UCSD-AML1 (cell line): ENCODE data around the gene SEPTIN2.
"Not testable (repeated sequence)": the region's sequence is repeated elsewhere in the genome, so short reads cannot be mapped to it uniquely, and the experiment has no call there.

ENCODE experiments used
- DNase-seq: peaks from one replicate; lab custom pipeline; 2025; ENCODE audit not compliant: unreplicated experiment; lab: John Stamatoyannopoulos, UW

Gene SEPTIN2

GRCh38 chr2:241286348-241287090 lies 29.2 kb upstream of the SEPTIN2 start:
- DNase-seq: no peak

- no peak for DNase-seq
These were observed 27.3 kb upstream of the SEPTIN2 start for GRCh38 chr2:241288324-241288888.

- no peak for DNase-seq
These were observed 26.7 kb upstream of the SEPTIN2 start for GRCh38 chr2:241289053-241289452.

DNA sequence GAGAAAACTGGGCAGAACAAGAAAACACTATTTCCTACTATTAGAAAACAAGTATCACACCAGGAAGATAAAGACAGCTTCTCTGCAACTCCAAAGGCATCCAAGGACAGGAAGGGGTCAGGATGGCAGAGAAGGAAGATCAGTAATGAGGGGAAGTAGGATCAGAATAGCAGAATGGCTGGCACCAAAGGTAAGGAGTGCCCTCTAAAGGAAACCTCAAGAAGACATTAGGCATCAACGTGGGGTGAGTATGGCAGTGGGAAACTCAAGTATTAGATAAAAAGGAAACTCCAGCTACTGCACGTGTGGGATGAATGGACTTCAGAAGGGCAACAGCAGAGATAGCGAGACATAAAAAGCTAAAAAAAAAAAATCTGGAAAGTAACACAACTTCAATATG lies 26.1 kb upstream of the SEPTIN2 start:
- DNase-seq: no peak

DNA sequence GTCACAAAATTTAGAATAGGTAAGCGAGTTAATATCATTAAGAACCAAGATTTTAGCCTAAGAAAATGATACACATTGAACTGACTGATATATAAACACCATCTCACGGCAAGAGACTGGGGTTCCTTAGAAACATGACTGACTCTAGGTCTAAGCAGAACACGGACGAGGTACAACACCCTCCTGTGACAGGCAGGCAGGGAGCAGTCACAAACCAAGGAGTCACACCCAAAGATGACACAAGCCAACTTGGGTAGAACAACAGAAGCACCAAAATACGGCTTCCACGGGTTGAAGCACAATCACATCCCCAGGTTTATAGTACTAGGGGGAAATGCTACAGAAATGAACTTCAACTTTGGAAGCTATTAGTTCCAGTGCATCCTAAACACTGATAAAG lies 24.6 kb upstream of the SEPTIN2 start:
- no peak for DNase-seq

DNA sequence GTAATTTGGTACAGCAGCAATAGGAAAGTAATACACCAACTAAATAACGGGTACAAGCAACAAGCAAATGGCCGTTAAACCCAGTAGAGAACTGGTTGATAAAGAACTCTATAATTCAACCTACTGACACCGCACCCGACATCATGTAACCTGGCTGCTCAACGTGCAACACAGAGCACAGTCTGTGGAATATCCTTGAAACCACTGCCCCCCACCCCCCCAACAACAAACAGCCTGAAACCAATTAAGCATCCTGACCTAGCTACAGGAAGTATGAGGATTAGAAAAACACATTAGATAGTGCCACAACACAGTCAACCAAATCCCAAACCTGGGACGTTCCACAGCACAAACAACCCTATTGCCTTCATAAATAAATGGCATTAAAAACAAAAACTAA lies 23.7 kb upstream of the SEPTIN2 start:
- no peak for DNase-seq

DNA sequence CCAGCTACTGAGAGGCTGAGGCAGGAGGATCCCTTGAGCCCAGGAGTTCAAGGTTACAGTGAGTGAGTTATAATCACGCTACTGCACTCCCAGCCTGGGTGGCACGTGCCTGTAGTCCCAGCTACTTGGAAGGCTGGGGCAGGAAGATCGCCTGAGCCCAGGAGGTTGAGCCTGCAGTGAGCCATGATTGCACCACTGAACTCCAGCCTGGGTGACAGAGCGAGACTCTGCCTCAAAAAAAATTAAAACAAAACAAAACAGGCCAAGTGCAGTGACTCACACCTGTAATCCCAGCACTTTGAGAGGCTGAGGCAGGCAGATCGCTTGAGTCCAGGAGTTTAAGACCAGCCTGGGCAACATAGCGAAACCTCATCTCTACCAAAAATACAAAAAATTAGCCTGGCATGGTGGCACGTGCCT lies 22.3 kb upstream of the SEPTIN2 start:
- DNase-seq: not testable (repeated sequence)

DNA sequence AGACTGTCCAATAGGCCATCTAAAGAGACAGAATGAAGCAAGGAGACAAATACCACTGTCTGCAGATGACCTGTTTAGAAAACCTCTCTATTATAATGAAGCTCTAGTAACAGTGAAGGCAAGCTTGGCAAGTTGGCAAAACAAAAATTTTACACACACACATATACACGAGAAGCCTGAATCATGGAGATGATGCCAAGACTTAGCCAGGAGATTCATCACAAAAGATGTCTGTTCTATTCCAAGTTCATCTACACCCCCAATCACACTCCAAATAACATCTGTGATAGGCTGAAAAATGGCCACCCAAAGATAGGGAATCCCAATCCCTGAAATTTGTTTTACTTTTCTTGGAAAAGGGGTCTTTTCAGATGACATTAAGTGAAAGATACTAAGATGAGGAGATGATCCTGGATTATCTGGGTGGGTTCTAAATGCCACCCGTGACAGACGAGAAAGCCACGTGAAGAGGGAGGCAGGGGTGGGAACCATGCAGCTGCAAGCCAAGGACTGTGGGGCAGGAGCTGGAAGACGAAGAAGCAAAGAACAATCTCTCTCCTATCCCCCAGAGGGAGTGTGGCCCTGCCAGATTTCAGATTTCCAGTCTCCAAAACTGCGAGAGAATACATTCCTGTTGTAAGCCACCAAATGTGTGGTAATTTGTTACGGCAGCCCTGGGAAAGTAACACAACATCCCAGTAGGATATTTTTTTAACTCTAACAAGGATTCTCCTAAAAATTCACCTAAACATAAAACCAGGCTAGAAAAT lies 20.2 kb upstream of the SEPTIN2 start:
- no peak for DNase-seq

DNA sequence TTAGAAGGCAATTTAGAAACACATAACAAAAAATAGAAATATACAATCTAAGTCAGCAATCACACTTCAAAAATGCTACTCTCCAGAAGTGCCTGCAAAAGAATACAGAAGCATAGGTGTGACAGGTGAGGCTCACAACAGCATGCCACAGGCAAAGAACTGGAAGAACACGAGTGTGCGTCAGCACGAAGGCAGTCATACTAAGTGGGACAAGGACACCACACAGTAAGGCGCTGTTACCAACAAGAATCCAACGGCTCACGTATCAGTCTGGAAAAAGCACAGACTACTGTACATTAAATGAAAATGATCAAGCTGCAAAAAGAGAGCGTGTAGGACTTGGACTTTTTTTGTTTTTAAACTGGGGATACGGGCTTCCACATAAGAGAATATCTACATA lies 19.0 kb upstream of the SEPTIN2 start:
- DNase-seq: no peak

DNA sequence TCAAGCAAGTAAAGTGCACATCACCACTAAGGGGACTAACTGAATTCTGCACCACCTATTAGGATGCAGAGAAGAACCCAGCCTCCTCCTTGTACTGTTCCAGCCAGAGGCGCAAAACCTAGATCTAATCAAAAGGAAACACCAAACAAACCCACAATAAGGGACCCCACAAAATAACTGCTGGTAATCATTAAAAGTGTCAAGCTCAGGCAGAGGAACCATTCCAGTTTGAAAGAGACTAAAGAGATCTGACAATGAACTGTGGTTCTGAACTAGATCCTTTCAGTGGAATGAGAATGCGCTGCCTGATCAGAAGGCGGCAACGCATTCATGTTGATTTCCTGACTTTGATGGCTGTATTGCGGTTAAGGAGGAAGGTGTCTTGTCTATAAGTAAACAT lies 17.1 kb upstream of the SEPTIN2 start:
- no peak for DNase-seq

DNA sequence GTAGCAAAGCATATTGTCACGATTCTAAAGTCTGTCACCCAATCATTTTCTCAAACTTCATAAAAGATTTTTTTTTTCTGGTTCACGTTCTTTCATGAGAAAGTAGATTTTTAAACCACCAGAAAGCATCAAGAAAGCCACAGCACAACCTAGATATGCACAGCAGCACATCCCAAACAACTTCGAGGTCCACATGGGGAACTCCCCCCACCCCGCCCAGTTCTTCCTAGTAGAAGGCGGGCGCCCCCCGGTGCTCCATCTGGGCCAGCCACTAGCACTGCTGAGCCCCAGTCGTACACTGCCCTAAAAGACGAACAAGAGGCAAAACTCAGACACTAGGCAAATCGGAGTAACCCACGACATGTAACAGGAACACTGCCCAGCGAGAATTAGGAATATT lies 15.7 kb upstream of the SEPTIN2 start:
- DNase-seq: no peak

DNA sequence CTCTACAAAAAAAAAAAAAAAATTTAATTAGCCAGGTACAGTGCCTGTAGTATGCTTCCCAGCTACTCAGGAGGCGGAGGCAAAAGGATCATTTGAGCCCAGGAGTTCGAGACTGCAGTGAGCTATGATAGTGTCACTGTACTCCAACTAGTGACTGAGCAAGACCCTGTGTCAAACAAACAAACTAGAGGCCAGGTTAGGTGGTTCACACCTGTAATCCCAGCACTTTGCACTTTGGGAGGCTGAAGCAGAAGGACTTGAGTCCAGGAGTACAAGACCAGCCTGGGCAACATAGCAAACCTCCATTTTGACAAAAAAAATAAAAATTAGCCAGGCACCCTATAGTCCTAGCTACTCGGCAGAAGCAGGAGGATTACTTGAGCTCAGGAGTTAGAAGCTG lies 13.6 kb upstream of the SEPTIN2 start:
- no peak for DNase-seq

DNA sequence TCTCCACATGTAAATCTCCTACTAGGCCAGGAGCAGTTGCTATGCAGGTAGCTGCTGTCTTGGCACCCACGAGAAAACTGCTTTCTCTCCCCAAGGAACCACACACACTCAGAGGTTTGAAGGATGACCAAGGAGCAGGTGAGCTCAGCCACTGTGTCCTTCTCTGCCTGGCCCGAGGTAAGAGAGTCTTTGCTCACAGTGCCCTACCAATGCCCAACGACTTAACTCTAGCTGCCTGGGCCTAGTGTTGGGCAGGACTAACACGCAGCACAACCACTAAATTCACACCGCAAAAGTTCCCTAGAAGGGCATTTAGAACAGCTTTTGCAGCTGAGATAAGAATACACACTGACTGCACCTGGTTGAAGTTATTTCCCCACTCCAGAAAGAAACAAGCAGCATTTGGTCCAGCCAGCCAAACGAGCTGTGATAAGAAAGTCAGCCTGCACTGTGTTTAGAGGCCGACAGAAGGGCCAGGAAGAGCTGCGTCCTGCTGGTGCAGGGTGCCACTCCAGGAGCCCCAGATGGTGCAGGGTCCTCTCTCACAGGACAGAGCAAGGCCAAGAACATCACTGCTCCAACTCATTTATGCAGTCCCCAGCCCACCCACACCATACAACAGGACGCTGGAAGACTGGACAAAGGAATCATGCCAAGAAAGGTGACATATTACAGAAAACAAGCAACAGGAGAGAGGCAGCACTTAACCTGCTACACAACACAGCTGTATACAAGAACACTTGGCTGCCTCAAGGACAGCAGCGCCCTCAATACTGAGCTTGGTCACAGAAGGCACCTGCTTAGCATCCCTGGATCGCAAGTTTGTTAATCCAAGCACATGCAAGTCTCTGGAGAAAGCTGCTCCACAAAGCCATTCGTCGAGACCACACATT lies 12.7 kb upstream of the SEPTIN2 start:
- no peak for DNase-seq

DNA sequence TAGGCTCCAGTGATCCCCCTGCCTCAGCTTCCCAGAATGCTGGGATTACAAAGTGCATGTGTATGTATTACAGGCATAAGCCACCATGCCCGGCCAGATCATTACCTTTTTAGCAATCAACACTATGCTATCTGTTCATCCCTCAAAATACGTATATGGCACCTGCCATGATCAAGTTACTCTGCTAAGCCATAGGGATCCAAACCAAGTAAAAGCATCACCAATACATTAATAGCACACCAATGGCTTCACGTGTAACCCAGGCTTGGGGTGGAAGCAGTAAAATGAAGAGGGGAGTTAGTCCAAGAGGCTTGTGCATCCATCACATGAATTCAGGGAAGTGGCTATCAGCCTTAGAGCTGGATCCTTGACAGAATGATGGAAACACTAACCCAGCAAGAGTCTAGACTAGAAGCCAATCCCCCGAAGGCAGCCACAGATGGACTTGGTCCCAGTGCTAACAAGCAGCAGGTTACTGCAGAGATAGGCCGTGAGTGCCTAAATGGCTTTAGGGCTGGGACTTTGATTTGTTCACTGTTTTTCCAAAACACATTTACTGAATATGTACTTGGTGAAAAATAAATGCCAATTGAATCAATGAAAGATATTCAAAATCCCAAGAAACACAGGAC lies 11.6 kb upstream of the SEPTIN2 start:
- DNase-seq: no peak

GRCh38 chr2:241307055-241307454 lies 8.7 kb upstream of the SEPTIN2 start:
- no peak for DNase-seq

DNA sequence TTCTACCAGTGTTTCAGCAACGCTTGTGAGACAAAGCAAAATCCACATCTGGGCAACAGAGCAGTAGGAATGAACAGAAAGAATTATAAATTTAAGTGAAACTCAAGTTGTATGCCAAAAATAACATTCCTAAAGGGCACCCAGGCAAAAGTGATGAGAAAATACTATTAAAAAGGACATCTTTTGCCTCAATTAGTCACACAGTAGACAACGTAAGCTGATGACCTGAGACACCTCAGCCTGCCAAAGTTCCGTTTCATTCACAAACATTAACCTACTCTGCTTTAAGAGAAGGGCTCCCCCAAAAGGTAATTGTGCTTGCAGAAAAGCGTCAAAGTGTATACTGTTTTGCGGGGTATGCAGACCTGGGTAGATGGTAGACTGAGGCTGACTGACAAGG lies 7.5 kb upstream of the SEPTIN2 start:
- no peak for DNase-seq

GRCh38 chr2:241308832-241309500 lies 6.8 kb upstream of the SEPTIN2 start:
- no peak for DNase-seq

GRCh38 chr2:241309684-241310117 lies 6.0 kb upstream of the SEPTIN2 start:
- peak; percentile 44 for DNase-seq

DNA sequence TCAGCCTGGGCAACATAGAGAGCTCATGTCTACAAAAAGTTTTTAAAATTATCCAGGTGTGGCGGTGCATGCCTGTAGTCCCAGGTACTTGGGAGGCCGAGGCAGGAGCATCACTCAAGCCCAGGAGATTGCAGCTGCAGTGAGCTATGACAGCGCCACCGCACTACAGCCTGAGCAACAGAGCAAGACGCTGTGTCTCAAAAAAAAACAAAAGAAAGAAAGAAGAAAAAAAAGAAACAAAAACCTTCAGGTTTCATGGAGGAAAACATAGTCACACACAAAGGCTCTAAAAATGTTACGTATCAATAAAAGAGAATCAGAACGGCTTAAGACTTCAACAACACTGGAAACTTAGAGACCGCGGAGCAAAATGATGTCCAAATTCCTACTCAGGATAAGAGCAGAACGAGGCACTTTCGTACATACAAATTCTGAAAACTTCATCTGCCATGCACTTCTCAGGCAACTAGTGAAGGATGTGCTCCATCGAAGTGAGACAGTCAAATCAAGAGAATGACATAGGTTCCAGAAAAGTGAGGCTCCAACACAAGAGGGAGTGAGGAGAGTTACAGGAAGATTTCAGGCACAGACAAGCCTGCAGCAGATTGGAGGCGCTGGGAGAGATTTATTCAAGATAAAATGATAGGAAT lies 4.7 kb upstream of the SEPTIN2 start:
- no peak for DNase-seq

DNA sequence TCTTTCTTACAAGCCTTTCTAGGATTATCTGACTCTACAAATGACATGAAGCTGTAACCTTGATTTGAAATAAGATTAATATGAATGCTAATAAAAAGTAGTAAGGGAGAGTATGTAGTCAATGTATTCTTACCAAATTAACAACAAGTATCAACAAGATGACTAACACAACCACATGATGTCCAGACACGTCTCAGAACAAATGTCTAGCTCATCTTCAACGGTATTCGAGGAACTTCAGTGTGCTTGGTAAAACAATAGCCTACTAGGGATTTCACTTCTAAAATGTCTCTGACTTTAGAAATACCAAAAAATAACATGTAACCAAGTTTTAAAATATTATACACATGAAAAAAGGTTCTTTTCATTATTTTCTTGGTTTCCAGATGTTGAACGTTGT lies 3.6 kb upstream of the SEPTIN2 start:
- DNase-seq: no peak
